ENCODE measurements around the gene GADD45B. TPM values are rescaled to one million over a fixed set of nuclear protein-coding genes. Genes with fewer than 3 reads are reported as not detected.
"Not testable (repeated sequence)": the region's sequence is repeated elsewhere in the genome, so short reads cannot be mapped to it uniquely, and the experiment has no call there.

Gene GADD45B
- total and polyA plus RNA-seq, 2 donors (not counting 3 experiments of a cell fraction or from before 2014, with no cell fraction given), result 61.3 to 267 TPM

GRCh38 chr19:2492870-2493269 is 16.9 kb downstream of the GADD45B start:
- H3K36me3 ChIP-seq (ENCODE audit: control insufficient read depth in 2 of 2, extremely low read depth in 1 of 2, insufficient read depth in 2 of 2, low read length in 2 of 2), result no peaks in the 10 kb centered on the region
- FAIRE-seq, result no peak
- H3K4me3 ChIP-seq (replicated peaks in 1 of 3; ENCODE audit: insufficient read depth in 1 of 3, low read depth in 1 of 3, low read length in 3 of 3), result no peak overlapping the region
- H3K4me2 ChIP-seq (ENCODE audit: insufficient read depth, low read length), result no peak overlapping the region
- peaks cover 28% of the 10 kb centered on the region for H3K4me1 ChIP-seq (ENCODE audit: control insufficient read depth, extremely low read depth, insufficient read depth, low read length)
- ChIA-PET POLR2A (no interaction called here), CTCF (no interaction called here)
- no peaks in the 10 kb centered on the region for H3K79me2 ChIP-seq (ENCODE audit: control insufficient read depth, insufficient read depth, low read length)
- no peak overlapping the region for H3K27ac ChIP-seq (ENCODE audit: insufficient read depth, low read depth, low read length)
- dilution Hi-C loops (cut with MboI; ENCODE audit: extremely low pct_ligation_motif_present, low sequenced_read_pairs), result no loop called here
- DNase-seq (ENCODE audit: low read depth, low spot score), result no peak
- TF ChIP-seq FOS (IDR thresholded peaks at IDR 0.05; ENCODE audit: borderline replicate concordance, insufficient read depth, low read length) (no peak), CTCF (IDR thresholded peaks at IDR 0.05; ENCODE audit: extremely low read depth in 1 of 2, insufficient read depth in 1 of 2, low read depth in 1 of 2, low read length in 2 of 2) (no peak), MAX (IDR thresholded peaks at IDR 0.05; ENCODE audit: insufficient read depth, insufficient read length) (no peak), POLR2AphosphoS5 (IDR thresholded peaks at IDR 0.05; ENCODE audit: insufficient read depth, low read depth, low read length) (no peak), POLR2A (IDR thresholded peaks at IDR 0.05; ENCODE audit: low read depth, low read length) (no peak), MYC (IDR thresholded peaks at IDR 0.05; ENCODE audit: low read depth, low read length) (no peak), JUN (IDR thresholded peaks at IDR 0.05; ENCODE audit: borderline replicate concordance, insufficient read depth, insufficient read length, low read depth) (no peak), GATA2 (IDR thresholded peaks at IDR 0.05; ENCODE audit: insufficient read depth, insufficient read length, low read depth, low read length) (no peak), EZH2 (IDR thresholded peaks at IDR 0.05; ENCODE audit: borderline replicate concordance, low read depth, low read length, severe bottlenecking) (no peak)
- no TSS peak for BruUV-seq (replicated peaks)
- H3K27me3 ChIP-seq (ENCODE audit: control insufficient read depth in 2 of 2, insufficient read depth in 2 of 2, low read length in 2 of 2), result no peaks in the 10 kb centered on the region
- intact Hi-C loops (cut with micrococcal nuclease), result no loop called here
- H3K9me1 ChIP-seq (replicated peaks; ENCODE audit: control insufficient read depth, extremely low read depth, insufficient read depth, low read length), result no peaks in the 10 kb centered on the region
- no peak overlapping the region for H2AFZ ChIP-seq (ENCODE audit: low read depth, low read length)
- no peaks in the 10 kb centered on the region for H4K20me1 ChIP-seq (replicated peaks; ENCODE audit: control insufficient read depth, extremely low read depth, insufficient read depth, low read length)
- no peaks in the 10 kb centered on the region for H3K9me3 ChIP-seq (replicated peaks; ENCODE audit: control insufficient read depth, insufficient read depth, low read length)
- H3K9ac ChIP-seq (replicated peaks; ENCODE audit: extremely low read depth, insufficient read depth, low read length), result no peak overlapping the region

DNA sequence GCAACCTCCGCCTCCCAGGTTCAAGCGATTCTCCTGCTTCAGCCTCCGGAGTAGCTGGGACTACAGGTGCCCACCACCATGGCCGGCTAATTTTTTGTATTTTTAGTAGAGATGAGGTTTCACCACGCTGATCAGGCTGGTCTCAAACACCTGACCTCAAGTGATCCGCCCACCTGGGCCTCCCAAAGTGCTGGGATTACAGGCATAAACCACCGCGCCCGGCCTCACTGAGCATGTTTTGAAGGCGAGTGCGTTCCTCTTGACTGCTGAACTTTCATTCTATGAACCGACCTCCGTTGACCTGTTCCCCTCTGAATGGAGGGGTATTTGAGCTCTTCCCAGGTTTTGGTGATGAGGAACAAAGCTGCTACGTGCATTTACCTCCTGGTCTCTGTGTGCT is 17.5 kb downstream of the GADD45B start:
- intact Hi-C loops (cut with micrococcal nuclease); H3K27me3 ChIP-seq (ENCODE audit: control insufficient read depth in 2 of 2, insufficient read depth in 2 of 2, low read length in 2 of 2); H2AFZ ChIP-seq (ENCODE audit: low read depth, low read length); DNase-seq (ENCODE audit: low read depth, low spot score); CTCF ChIA-PET; H3K4me2 ChIP-seq (ENCODE audit: insufficient read depth, low read length); H3K79me2 ChIP-seq (ENCODE audit: control insufficient read depth, insufficient read depth, low read length); H3K36me3 ChIP-seq (ENCODE audit: control insufficient read depth in 2 of 2, extremely low read depth in 1 of 2, insufficient read depth in 2 of 2, low read length in 2 of 2); FAIRE-seq; H3K9me1 ChIP-seq (replicated peaks; ENCODE audit: control insufficient read depth, extremely low read depth, insufficient read depth, low read length); H3K27ac ChIP-seq (ENCODE audit: insufficient read depth, low read depth, low read length); H4K20me1 ChIP-seq (replicated peaks; ENCODE audit: control insufficient read depth, extremely low read depth, insufficient read depth, low read length); H3K4me3 ChIP-seq (replicated peaks in 1 of 3; ENCODE audit: insufficient read depth in 1 of 3, low read depth in 1 of 3, low read length in 3 of 3); H3K9ac ChIP-seq (replicated peaks; ENCODE audit: extremely low read depth, insufficient read depth, low read length); BruUV-seq (replicated peaks); H3K9me3 ChIP-seq (replicated peaks; ENCODE audit: control insufficient read depth, insufficient read depth, low read length); dilution Hi-C loops (cut with MboI; ENCODE audit: extremely low pct_ligation_motif_present, low sequenced_read_pairs): not testable (repeated sequence)
- POLR2A ChIA-PET, result interaction anchor here (1.1 kb wide), 1 partner anchor 17 kb away, joined by 5 read pairs; the partner anchor contains the start of gene GADD45B
- peaks cover 27% of the 10 kb centered on the region for H3K4me1 ChIP-seq (ENCODE audit: control insufficient read depth, extremely low read depth, insufficient read depth, low read length)

Data from endothelial cell of umbilical vein (primary cell).